Measurements from ENCODE around the gene SEMA3E. TPM values are rescaled to one million over a fixed set of nuclear protein-coding genes. Genes with fewer than 3 reads are reported as not detected.

The SEMA3E gene
- total RNA-seq, 2 donors from 2014 or later, result 0.21 to 1.1 TPM

DNA sequence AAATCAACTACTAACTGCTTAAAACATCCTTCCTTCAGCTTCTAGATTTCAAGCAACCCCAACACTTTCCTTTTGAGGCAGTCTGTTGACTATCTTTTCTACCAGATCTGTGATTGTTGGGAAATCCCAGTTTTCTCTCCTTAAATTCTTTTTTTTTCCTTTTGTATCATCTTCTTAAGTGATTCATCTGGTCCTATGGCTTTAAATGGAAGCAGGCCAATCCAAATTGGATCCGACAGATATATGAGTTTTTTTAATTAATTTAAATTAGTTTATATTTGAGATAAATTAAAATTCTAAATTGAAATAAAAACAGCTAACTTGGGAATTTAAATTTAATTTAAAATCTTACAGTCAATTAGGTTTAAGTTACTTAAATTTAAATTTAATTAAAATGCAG, 335.0 kb downstream of the SEMA3E start:
- ATAC-seq (no peak), DNase-seq (no peak)
- intact Hi-C loops (cut with DNase I), result no loop called here
